ENCODE measurements around the gene FYTTD1. TPM values are rescaled to one million over a fixed set of nuclear protein-coding genes. Genes with fewer than 3 reads are reported as not detected.

The FYTTD1 gene
- total and polyA plus RNA-seq, 9 donors = 16.8 to 70.5 (median 52.0) TPM

DNA sequence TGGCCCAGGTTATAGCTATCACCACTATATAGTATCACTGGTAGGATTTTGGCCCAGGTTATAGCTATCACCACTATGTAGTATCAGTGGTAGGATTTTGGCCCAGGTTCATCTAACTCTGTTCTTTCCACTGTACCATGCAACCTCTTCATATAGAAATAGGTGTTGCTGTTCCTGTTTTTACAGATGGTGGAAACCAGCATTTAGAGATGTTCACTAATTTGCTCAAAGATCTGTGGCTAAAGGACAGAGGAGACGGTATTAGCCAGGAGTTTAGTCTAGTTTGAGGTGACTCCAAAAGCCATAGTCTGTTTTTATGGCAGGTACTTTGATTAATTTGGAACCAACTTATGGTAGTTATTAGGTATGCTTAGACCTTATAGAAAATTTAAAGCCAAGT, 44.4 kb downstream of the FYTTD1 start:
- H3K27me3 ChIP-seq = no peaks in the 10 kb centered on the region
- no peak overlapping the region for H3K27ac ChIP-seq
- DNase-seq = no peak
- whole genome bisulfite sequencing, 3 donors = 88 to 97% (median 91%) methylated on average over 1 of the region's 1 CpG
- no peaks in the 10 kb centered on the region for H3K36me3 ChIP-seq
- H3K4me3 ChIP-seq = no peak overlapping the region
- peaks cover 12% of the 10 kb centered on the region for H3K4me1 ChIP-seq (ENCODE audit: insufficient read depth)
- TF ChIP-seq, protein P1, sequence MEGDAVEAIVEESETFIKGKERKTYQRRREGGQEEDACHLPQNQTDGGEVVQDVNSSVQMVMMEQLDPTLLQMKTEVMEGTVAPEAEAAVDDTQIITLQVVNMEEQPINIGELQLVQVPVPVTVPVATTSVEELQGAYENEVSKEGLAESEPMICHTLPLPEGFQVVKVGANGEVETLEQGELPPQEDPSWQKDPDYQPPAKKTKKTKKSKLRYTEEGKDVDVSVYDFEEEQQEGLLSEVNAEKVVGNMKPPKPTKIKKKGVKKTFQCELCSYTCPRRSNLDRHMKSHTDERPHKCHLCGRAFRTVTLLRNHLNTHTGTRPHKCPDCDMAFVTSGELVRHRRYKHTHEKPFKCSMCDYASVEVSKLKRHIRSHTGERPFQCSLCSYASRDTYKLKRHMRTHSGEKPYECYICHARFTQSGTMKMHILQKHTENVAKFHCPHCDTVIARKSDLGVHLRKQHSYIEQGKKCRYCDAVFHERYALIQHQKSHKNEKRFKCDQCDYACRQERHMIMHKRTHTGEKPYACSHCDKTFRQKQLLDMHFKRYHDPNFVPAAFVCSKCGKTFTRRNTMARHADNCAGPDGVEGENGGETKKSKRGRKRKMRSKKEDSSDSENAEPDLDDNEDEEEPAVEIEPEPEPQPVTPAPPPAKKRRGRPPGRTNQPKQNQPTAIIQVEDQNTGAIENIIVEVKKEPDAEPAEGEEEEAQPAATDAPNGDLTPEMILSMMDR (IDR thresholded peaks at IDR 0.05) = no peak
- TF ChIP-seq EP300 (IDR thresholded peaks at IDR 0.05) (no peak), POLR2A (IDR thresholded peaks at IDR 0.05) (no peak)
- no peaks in the 10 kb centered on the region for H3K9me3 ChIP-seq
- intact Hi-C loops (cut with DNase I) = no loop called here

DNA sequence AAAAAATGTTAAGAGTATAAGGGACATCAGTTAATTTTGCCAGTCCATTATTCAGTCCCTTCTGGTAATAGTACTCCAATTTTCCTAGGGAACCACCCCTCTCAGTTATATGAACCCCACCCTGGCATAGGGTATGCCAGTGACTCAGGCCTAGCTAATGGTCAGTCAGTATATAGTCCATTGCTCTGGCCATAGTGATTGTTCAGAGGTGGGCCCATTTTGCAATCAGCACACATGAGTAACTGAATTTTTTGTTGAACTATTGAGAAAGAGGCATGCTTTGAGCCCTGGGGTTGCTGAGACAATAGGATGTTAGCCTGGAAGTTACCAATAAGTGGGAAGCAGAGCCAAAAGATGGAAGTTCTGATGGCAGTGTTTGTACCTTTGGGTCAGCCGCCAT, 45.5 kb downstream of the FYTTD1 start:
- Histone ChIP-seq H3K36me3 (no peaks in the 10 kb centered on the region), H3K27me3 (no peaks in the 10 kb centered on the region), H3K27ac (no peak overlapping the region), H3K4me3 (no peak overlapping the region), H3K4me1 (ENCODE audit: insufficient read depth) (peaks cover 13% of the 10 kb centered on the region), H3K9me3 (no peaks in the 10 kb centered on the region)
- TF ChIP-seq, protein P1 (IDR thresholded peaks at IDR 0.05) = no peak
- no peak for TF ChIP-seq POLR2A (IDR thresholded peaks at IDR 0.05)
- no peak for TF ChIP-seq EP300 (IDR thresholded peaks at IDR 0.05)
- intact Hi-C loops (cut with DNase I) = no loop called here
- WGBS, 3 donors = 93 to 98% (median 94%) methylated on average over 1 of the region's 1 CpG
- no peak for DNase-seq

DNA sequence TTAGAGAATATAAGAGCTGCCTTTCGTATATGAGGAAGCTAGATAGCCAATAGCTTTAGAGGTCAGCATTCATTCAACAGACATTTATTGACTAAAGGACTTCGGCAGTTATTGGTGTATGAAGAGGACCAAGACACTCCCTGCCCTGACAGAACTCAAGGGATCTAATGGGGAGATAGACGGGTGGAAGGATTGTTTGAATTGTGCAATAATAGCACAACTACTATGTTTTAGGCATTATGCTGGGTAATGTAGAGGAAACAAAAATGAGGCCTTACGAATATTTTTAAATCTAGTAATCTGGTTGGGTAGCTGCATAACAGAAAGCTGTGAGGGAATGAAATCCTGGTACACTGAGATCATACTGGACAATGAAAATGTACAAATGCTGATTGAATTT, 46.4 kb downstream of the FYTTD1 start:
- Histone ChIP-seq H3K4me3 (no peak overlapping the region), H3K27me3 (no peaks in the 10 kb centered on the region), H3K9me3 (no peaks in the 10 kb centered on the region), H3K36me3 (no peaks in the 10 kb centered on the region), H3K27ac (no peak overlapping the region), H3K4me1 (ENCODE audit: insufficient read depth) (peaks cover 14% of the 10 kb centered on the region)
- 63 to 66% (median 66%) methylated on average over 4 of the region's 4 CpGs for WGBS, 3 donors
- TF ChIP-seq POLR2A (IDR thresholded peaks at IDR 0.05) (no peak), EP300 (IDR thresholded peaks at IDR 0.05) (no peak)
- TF ChIP-seq, protein P1 (IDR thresholded peaks at IDR 0.05) = no peak
- intact Hi-C loops (cut with DNase I) = no loop called here
- no peak for DNase-seq

DNA sequence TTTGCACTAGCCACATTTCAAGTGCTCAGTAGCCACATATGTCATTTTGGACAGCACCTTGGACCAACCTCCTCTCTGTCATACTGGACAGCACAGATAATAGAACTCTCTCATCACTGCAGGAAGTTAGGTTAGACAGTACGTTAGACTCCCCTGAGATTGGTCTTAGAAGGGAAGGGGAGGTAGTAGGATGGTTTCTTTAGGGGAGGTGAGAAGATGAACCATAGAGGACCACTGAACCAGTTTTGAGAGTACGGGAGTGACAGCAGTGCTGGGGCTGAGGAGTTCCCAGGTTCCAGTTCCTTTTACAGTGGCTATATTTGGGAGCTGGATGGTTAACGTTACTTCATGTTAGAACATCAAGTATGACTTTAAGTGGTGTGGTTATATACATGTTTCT, 49.2 kb downstream of the FYTTD1 start:
- no peak overlapping the region for H3K27ac ChIP-seq
- no peaks in the 10 kb centered on the region for H3K36me3 ChIP-seq
- no peak for TF ChIP-seq POLR2A (IDR thresholded peaks at IDR 0.05)
- no peak for TF ChIP-seq EP300 (IDR thresholded peaks at IDR 0.05)
- TF ChIP-seq, protein P1 (IDR thresholded peaks at IDR 0.05) = no peak

More for the DNA sequence above, 49.2 kb downstream of the FYTTD1 start:
- Histone ChIP-seq H3K9me3 (no peaks in the 10 kb centered on the region), H3K27me3 (no peaks in the 10 kb centered on the region), H3K4me1 (ENCODE audit: insufficient read depth) (peaks cover 12% of the 10 kb centered on the region), H3K4me3 (no peak overlapping the region)
- DNase-seq = no peak
- WGBS, 3 donors = 24 to 46% (median 33%) methylated on average over 3 of the region's 3 CpGs
- intact Hi-C loops (cut with DNase I) = no loop called here

Measured in ovary (tissue), 9 donors.